Measurements from ENCODE around the gene ABCA2. TPM values are rescaled to one million over a fixed set of nuclear protein-coding genes. Genes with fewer than 3 reads are reported as not detected.

ABCA2 gene
- polyA plus RNA-seq, 1 donor: 16.5 TPM

DNA sequence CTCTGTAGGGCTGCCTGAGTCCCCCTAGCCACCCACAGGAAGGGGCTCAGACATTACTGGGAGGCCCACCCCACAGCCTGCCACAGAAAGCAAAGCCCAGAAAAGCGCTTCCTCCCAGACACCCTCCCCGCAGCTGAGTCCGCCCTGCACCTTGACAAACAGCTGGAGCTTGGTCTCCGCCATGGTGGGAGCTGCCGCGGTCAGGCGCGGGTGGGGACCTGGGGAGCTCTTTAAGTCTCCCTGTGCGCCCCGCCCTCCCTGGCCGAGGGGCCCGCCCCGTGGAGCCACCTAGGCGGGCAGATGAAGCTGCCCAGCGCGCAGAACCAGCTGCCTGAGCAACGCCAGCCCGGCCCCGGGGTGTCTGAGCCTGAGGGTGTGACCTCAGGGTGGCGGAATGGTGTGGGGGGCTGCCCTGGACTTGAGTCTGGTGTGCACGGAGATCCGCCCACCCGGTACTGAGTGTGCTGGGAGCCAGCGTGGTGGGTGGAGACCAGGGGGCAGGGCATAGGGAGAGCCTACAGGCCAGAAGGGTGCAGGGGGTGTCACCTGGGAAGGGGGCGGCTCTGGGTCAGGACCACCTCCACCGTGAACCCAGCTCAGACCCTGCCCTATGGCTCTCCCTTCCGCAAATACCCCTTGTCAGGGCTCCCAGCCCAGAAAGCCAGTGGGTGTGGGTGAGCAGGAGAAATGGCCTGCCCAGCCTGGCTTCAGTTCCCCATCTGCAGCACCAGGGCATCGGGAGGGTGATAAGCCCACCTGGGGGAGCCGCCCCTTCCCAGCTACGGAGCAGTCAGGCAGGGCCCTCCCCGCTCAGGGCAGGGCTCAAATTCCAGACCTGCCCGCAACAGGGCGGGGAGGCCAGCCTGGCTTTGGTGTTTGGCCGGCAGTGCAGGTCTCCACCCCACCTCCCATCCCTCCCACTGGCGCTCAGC, 31.4 kb downstream of the ABCA2 start, which contains the start of gene CLIC3:
CLIC3 (minus strand) TSS at position 208 of the 932 bp plus-strand sequence; CDS start at position 183, 25 bp downstream.
- no peak for DNase-seq (ENCODE audit: low read depth)

DNA sequence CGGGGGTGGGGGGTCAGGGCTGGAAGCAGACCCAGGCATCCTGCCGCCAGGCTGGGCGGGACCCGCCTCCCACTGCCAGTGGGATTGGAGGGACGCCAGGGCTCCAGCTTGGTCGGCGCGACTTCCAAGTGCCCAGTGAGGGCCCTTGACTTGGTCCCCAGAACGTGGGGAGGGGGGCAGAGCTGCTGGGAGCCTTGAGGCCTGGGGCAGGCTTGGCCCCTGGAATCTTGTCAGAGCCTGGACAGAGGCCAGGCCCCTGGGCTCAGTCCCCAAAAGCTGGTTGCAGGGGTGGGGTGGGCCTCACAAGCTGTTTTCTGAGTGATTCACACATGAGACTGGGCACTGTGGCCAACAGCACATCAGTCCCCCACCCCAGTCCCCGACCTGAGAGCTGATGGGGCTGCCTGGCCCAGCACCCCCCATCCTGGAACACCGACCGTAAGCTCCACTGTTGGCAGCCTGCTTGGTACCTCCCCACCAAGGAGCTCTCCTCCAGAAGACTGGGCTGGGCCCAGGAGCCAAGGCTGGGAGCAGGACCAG, 32.2 kb downstream of the ABCA2 start:
- DNase-seq (ENCODE audit: low read depth): no peak

DNA sequence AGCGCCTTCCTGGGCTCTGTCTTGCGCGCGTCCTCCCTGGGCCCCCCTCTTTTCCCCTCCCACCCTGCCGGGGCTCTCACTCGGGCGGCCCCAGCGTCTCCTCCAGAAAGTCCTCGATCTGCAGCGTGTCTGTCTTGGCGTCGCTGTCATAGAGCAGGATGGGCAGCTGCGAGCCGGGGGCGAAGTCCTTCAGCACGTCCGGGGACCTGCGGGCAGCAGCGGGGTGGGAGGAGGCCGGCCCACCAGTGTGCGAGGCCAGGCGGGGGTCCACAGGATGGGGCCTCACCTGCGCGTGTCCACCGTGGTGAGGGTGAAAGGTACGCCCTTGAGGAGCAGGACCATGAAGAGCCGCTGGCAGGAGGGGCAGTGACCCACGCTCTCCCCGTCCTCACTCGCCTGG, 32.7 kb downstream of the ABCA2 start:
- DNase-seq (ENCODE audit: low read depth): no peak

DNA sequence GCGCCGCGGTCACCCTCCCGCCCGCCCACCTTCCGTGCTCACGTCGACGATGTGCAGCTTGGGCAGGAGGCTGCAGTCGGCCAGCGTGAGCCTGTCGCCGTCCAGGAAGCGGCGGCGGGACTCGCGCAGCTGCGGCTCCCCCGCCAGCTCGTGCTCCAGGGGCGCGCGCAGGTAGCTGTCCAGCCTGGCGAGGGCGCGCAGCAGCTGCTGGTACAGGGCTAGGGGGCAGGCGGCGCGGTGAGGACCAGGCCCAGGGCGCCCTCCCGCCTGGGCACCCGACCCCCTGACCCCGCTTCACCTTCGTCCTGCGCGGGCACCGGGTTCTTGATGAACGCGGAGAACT, 33.2 kb downstream of the ABCA2 start:
- no peak for DNase-seq (ENCODE audit: low read depth)

DNA sequence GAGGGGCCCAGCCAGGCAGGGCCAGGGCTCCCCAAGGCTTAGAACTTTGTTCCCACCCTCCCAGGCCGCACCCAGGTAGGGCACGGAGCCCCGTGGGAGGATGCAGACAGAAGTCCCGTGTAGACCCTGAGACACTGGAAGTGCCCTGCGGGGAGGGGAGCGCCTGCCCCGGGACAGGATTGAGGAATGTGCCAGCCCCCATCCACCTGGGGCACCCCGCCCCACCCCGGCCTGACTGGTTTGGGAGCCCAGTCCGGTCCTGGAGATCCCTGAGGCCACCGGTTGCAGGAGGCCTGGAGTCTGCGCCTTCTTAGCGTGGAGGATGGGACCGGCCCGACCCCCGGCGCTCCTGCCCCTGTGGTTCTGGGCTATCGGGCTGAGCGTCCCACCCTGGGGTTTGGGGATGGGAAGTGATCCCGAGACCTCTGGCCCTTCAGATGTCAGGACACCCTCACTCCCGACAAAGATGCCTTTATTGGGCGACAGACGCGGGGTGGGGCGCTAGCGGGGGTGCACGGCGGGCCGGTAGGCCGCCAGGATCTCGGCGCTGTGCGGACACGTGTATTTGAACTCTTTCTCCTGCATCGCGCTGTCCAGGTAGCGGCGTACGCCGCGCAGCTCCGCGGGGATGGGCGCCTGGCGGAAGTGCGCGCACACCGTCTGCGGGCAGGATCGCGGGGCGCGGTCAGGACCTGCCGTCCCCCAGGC, 33.7 kb downstream of the ABCA2 start:
- no peak for DNase-seq (ENCODE audit: low read depth)

DNA sequence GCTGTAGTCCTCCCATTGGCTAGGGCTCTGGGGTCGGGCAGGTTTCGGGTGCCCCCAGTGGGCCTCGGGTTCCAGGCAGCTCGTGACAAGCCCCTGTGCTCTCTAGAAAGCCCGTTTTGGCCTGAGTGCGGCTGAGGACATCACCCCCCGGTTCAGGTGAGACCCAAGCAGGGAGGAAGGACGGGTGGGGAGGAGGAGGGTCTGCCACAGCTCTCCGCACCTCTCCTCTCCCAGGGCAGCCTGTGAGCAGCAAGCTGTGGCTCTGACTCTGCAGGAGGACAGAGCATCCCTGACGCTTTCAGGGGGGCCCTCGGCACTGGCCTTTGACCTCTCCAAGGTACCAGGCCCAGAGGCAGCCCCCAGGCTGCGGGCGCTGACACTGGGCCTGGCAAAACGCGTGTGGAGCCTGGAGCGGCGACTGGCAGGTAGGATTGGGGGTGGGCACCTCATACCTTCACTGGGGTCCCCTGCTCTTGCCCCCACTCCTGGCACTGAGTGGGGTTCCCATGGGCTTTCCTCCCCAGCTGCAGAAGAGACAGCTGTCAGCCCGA, 35.1 kb downstream of the ABCA2 start:
- DNase-seq (ENCODE audit: low read depth): no peak

DNA sequence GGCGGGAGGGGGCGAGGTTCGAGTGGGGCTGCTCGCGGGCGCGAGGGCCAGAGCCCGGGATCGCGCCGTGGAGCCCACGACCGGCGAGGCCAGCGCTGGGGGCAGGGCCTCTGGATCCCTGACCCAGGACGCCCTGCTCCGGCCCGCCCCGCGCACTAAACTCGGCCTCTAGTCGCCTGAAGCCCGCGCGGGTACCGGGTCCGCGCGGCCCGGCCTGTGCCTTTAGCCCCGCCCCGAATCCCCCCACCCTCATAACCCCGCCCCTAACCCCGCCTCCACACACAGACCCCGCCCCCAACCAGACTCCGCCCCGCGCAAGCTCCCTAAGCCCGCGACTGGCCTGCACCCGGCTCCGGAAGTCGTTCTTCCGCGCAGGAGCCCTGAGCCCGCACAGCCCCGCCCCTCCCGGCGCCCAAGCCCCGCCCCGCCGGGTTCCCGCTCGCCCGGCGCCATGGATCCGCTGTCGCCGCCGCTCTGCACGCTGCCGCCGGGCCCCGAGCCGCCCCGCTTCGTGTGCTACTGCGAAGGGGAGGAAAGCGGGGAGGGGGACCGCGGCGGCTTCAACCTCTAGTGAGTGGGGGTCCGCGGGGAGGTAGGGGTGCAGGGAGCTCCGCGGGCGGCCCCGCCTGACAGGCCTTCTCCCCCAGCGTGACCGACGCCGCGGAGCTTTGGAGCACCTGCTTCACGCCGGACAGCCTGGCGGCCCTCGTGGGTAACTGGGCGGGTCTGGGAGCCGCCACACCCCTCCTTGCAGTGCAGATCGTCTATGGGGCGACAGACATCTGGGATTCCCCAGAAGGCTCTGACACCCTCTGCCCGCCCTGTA, 35.8 kb downstream of the ABCA2 start, which contains the start of gene PAXX:
PAXX (plus strand) TSS at position 430 of the 826 bp plus-strand sequence; CDS start at position 452, 22 bp downstream.
- DNase-seq (ENCODE audit: low read depth): peak; percentile 39

DNA sequence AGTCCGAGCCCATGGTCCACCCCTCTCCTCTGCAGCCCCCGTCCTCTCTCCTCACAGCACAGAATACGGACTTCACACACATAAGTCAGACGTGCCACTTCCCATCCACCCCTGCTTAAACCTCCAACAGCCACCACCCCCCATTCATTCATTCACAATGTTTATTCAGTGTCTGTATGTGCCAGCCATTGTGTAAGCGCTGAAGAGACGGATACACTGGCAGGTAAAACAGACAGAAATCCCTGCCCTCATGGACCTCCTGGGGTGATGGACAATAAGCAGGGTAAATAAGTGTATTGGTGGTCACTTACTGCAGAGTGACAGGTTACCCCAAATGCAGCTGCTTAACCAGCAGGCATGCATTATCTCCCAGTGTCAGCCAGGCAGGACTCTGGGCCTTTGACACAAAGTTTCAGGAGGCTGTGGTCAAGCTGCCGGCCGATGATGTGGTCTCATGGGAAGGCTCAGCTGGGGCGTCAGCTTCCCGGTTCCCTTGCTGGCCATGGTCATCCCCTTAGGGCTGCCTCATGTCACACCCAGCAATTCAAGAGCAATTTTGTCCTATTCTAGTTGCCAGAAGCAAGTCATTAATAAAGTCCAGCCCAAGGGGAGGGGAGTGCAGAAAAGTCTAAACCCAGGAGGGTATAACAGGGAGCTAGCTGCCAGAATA, 37.7 kb downstream of the ABCA2 start:
- no peak for DNase-seq (ENCODE audit: low read depth)

DNA sequence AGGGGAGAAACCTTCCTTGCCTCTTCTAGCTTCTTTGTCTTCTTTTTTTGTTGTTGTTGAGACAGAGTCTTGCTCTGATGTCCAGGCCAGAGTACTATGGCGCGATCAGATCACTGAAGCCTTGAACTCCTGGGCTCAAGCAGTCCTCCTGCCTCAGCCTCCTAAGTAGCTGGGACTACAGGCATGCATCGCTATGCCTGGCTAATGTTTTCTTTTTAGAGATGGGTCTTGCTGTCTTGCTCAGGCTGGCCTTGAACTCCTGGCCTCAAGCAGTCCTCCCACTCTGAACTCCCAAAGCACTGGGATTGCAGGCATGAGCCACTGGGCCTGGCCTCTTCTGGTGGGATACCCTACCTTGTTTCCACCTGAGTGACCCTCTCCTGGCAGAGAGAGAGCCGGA, 39.2 kb downstream of the ABCA2 start:
- no peak for DNase-seq (ENCODE audit: low read depth)

DNA sequence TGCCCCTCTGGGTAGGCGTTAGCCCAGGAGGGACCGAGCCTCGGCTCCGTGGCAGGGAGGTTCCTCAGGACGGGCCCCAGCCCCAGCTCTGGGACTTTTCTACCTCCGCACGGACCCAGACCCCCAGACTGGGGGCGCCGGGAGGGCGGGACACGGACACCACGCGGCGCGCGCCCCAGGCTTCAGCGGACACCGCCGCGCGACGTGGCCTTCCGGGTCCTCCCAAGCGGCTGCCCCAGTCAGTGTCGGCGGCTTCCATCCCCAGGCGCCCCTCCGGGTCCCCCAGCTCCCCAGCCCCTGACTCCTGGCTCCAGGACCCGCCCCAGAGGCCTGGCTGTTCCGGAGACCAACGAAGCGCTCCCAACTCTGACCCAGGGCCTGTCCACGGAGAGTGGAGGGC, 42.2 kb downstream of the ABCA2 start:
- DNase-seq (ENCODE audit: low read depth): no peak

DNA sequence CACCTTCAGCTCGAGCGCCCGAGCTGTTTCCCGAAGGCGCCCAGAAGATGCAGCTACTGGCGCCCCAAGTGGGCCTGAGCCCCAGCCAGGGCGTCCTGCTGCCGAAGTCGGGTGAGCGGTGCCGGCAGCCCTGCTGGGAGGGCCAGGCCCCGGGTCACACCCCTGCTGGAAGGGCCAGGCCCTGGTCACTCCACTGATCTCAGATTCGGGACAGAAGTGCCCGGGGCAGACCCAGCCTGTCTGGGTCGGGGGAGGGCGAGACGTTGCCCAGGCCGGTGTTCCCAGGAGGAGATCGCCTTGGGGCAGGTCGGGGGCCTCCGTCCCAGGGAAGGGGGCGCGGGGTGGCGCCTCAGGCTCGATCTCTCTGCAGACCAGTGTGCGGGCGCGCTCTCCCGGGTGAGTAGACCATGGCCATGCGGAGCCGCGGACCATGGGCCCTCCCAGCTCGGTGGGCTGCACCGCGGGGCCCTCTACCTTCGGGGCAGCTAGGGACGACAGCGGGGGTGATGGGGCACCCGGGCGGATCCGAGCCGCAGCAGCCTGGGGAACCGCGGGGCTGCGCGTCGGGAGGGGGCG, 42.9 kb downstream of the ABCA2 start:
- no peak for DNase-seq (ENCODE audit: low read depth)

DNA sequence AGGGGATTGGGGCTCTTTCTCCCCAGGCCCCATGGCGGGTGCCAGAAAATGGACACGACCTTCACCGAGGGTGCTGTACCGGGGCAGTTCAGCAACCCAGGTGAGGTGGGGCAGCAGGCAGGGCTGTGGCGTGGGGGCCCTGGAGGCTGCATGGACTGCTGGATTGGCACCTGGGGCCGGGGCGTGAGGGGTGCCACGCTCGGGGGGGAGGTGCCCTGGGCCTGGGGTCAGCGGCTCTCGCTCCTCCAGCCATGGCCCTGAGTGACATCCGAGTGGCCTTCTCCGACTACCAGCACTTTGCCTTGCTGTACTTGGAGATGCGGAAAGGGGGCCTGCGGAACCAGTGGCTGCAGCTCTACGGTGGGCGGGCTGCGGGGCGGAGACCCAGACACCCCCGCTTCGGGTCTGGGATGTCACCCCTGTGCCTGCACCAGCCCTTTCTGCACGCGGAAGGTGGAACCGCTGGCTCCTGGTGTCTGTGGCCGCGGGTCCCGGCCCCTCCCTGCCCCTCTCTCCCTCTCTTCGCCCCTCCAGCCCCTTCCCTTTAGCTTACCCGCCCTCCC, 43.5 kb downstream of the ABCA2 start:
- no peak for DNase-seq (ENCODE audit: low read depth)

DNA sequence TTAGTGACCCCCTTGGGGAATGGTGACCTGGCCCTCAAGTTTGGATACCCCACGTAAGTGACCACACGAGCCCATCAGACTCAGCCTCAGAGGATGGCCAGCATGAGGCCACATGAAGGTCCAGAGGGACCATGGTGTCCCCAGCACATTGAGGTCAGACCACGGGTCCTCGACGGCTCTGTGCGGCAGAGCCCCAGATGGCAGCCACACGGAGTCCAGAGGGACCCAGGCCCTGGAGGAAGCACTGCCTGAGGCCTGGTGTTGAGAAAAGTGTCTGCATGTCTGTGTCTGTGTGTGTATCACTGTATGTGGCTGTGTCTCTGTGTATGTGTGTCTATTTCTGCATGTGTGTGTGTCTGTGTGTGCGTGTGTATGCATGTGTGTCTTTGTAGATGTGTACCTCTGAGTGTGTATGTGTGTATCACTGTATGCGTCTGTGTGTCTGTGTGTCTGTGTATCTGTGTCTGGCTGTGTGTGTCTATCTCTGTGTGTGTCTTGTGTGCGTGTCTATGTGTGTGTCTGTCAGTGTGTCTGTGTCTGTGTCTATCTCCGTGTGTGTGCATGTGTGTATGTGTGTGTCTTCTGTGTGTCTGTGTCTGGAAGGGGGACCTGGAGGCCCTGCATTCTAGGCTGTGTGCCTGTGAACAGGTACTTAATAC, 44.3 kb downstream of the ABCA2 start:
- no peak for DNase-seq (ENCODE audit: low read depth)

DNA sequence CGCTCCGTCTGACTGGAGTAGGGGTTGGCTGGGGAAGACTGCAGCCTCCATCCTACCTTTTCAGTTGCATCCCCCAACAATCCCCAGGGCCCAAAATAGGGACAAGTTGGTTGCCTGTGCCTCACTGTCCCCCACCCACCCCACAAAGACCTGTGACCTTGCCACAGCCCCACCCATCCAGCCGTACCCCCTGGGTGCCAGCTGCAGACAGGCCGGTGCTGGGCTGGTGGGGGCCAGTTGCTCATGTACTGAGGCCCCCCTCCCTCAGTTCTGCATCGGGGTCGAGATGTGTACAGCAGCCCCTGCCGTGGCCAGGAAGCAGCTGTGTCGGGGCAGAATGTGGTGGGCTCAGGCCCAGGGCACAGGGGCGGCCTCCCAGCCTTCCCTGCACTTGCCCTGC, 44.9 kb downstream of the ABCA2 start:
- no peak for DNase-seq (ENCODE audit: low read depth)

DNA sequence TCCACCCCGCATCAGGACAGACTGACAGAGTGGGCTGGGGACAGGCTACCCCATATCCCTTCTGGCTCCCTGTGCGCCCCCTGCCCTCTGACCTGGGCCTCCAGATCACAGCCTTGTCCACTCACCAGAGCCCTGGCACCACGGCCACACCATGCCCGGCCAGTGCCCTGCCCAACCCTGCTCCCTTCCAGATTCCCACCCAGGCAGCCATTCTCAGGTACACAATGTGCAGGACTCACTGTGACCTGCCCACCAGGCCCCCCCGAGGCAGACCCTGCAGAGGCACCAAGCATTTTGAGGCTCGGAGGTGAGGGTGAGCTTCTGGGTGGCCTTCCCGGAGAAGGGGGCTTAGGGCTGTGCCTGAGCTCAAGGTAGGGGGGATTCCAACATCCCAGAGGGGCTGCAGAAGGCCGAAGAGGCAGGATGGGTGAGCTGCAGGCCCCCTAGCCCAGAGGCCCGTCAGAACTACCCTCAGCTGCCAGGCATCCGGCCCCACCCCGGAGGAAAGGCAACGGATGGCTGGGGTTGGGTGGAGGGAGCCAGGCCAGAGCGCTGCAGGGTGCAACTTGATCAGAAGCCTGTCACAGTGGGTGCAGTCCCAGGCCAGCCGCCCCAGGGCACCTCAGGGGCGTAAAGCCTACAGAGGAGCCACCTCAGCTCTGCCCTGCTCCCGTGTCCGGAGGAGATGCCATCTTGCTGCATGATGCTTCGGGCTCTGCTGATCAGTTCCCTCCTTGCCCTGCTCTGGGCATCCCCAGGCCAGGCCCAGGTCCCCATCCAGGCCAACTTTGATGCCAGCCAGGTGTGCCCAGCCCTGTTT, 45.6 kb downstream of the ABCA2 start, which contains the start of gene LCNL1:
LCNL1 (plus strand) TSS at position 762 of the 820 bp plus-strand sequence. CDS start 594 bp downstream, outside the sequence.
- no peak for DNase-seq (ENCODE audit: low read depth)

DNA sequence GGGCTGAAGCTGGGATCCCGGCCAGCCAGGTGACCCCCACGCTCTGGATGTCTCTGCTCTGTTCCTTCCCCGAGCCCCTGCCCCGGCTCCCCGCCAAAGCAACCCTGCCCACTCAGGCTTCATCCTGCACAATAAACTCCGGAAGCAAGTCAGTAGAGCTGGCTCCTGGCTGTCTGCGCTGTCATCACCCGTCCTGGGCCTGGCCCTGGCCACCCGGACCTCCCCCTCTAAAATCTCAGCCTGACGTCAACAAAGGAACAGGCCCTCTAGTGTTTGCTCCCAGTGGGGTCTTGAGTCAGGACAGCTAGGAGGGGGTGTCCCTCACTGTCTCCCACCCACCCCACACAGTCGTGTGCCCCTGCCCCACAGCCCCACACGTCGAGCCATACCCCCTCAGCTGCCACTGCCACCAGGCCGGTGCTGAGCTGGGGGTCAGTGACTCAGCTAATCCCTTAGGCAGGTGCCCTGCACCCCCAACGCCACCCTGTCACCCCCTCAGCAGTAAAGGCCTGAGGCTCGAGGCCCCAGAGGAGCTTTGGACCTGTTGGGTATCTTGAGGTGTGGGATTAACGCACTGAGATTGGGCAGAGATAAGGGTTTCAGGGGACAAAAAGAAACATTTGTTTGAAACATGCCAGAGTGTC, 46.3 kb downstream of the ABCA2 start:
- no peak for DNase-seq (ENCODE audit: low read depth)

DNA sequence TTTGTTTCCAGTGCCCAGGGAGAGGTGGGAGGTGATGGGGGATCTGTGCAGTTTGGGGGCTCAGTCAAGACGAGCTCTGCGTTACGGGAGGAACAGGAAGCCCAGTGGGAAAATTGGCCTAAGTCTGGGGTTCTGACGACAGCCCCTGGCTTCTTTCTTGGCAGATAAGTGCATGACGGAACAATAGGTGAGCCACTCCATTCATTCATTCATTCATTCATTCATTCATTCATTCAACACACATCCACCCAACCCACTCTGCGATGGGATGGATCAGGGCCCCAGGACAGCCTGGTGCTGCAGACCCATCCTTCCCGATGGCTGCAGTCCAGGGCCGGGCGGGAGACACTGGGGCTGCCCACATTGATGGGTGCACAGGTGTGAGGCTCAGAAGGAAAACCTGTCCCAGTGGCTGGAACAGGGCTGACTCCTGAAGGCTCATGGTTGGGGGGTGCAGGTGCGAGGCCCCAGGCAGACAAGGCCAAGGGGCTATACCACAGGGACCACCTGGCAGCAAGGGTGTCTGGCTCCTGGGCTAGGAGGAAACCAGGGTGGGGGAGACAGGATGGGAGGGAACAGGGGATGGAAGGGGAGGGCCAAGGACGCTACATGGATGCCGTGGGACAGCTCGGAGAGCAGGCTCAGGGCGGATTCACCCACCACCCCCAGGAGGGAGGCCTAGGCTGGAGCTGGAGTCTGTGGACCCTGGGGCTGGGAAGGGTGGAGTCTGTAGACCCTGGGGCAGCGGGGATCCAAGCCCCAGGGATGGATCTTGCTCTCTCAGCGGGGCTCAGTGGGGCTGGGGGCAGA, 47.2 kb downstream of the ABCA2 start:
- DNase-seq (ENCODE audit: low read depth): no peak
